ENCODE measurements around the gene EPN1. TPM values are rescaled to one million over a fixed set of nuclear protein-coding genes. Genes with fewer than 3 reads are reported as not detected.

Gene EPN1
- total and polyA plus RNA-seq, 2 of the 8 experiments (the other 6 are each of a cell fraction or from before 2014, with no cell fraction given), result 49.6 to 200 TPM

DNA sequence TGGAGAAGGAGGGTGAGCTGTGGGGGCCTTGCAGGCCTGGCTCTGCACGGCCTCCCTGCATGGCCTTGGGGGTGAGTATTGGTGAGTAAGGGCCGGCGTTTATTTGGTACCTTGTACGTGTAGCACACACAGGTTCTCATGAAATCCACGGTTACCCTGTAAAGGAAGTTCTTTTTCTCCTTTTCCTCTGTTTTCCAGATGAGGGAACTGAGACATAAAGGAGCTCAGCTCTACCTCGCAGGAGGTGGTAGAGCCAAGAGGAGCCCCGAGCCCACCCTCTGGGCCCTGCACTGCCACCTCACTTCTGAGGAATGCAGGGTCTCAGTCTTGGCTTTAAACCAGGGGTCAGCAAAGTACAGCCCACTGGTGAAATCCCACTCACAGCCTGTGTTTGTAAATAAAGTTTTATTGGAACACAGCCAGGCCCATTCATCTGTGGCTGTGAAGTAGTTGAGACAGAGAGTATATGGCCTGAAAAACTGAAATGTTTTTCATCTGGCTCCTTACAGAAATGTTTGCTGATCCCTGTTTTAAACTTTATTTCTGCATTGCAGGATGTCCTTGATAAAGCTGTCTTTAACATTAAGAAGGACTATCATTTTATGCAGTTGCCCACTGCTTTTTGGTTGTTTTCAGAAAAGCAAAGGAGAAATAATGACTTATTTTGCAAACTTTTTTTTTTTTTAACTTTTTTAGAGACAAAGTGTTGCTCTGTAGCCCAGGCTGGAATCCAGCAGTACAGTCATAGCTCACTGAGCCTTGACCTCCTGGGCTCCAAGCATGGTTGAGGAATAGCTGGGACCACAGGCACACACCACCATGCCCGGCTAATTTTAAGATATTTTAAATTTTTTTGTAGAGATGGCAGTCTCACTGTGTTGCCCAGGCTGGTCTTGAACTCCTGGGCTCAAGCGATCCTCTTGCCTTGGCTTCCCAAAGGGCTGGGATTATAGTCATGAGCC lies 6.4 kb downstream of the EPN1 start:
- H4K91ac ChIP-seq (replicated peaks; ENCODE audit: insufficient read length, low read length), result no peak overlapping the region
- peaks cover 7 to 33% (median 26%) of the 10 kb centered on the region in 4 experiments; a peak in 7 of 8 replicates for H3K36me3 ChIP-seq (ENCODE audit: control insufficient read depth in 2 of 4, insufficient read depth in 4 of 4, low read length in 3 of 4)
- no peak overlapping the region for H2AK5ac ChIP-seq (ENCODE audit: low read depth, low read length)
- H3K9me3 ChIP-seq (ENCODE audit: insufficient read depth in 2 of 2, low read depth in 1 of 2, low read length in 1 of 2), result no peaks in the 10 kb centered on the region
- no peak overlapping the region for H3K23ac ChIP-seq (ENCODE audit: insufficient read length)
- no peak overlapping the region for H4K8ac ChIP-seq (ENCODE audit: extremely low read depth, insufficient read depth, low read length)
- H3K18ac ChIP-seq (ENCODE audit: extremely low read depth, low read length), result no peak overlapping the region
- H4K20me1 ChIP-seq (replicated peaks in 1 of 2; ENCODE audit: control insufficient read depth in 1 of 2, insufficient read depth in 2 of 2, low read length in 2 of 2), result peaks cover 11 to 35% of the 10 kb centered on the region in 2 experiments
- no peaks in the 10 kb centered on the region for H3K27me3 ChIP-seq (replicated peaks in 1 of 4; ENCODE audit: control insufficient read depth in 3 of 4, extremely low read depth in 1 of 4, insufficient read depth in 3 of 4, low read length in 3 of 4)
- DNase-seq (ENCODE audit: low read depth in 1 of 2, low spot score in 2 of 2), result no peak
- H2AFZ ChIP-seq (ENCODE audit: low read length), result no peak overlapping the region
- H2BK5ac ChIP-seq (ENCODE audit: low read depth, low read length), result no peak overlapping the region
- H3K9ac ChIP-seq (replicated peaks in 1 of 4; ENCODE audit: extremely low read depth in 1 of 4, low read depth in 3 of 4, low read length in 3 of 4), result no peak overlapping the region
- no peak overlapping the region for H3K56ac ChIP-seq (replicated peaks; ENCODE audit: insufficient read length, low read depth, low read length)
- H4K5ac ChIP-seq (ENCODE audit: insufficient read length, low read depth, low read length), result no peak overlapping the region
- H2BK15ac ChIP-seq (ENCODE audit: low read length), result no peak overlapping the region
- no peaks in the 10 kb centered on the region; a peak in 1 of 7 replicates for H3K4me1 ChIP-seq (replicated peaks in 1 of 4; ENCODE audit: control insufficient read depth in 3 of 4, insufficient read depth in 4 of 4, low read length in 3 of 4)
- H3K4me2 ChIP-seq (ENCODE audit: insufficient read depth in 1 of 2, low read depth in 2 of 2, low read length in 2 of 2), result no peak overlapping the region
- no peak overlapping the region for H3K4me3 ChIP-seq (ENCODE audit: extremely low read depth in 1 of 4, insufficient read depth in 2 of 4, low read depth in 3 of 4, low read length in 4 of 4)
- ChIA-PET CTCF (ENCODE audit: partially characterized antibody) (interaction anchor here (0.6 to 1.4 kb wide), 6 partner anchors 17 to 474 kb away, joined by 3 to 5 read pairs (median 3); no protein-coding TSS in a partner anchor), POLR2A (ENCODE audit: partially characterized antibody) (interaction anchor here (0.7 to 1.5 kb wide), 8 partner anchors 10 to 24 kb away, joined by 3 to 4 read pairs (median 3); no protein-coding TSS in a partner anchor)
- H3K79me2 ChIP-seq (ENCODE audit: control insufficient read depth in 1 of 2, insufficient read depth in 2 of 2, low read length in 2 of 2), result peaks cover 11 to 67% of the 10 kb centered on the region in 2 experiments
- FAIRE-seq, result no peak
- no peaks in the 10 kb centered on the region for H3K23me2 ChIP-seq (ENCODE audit: low read depth, low read length)
- H2BK20ac ChIP-seq (ENCODE audit: low read length), result no peak overlapping the region
- H2BK120ac ChIP-seq (replicated peaks; ENCODE audit: low read depth, low read length), result no peak overlapping the region
- H3K4ac ChIP-seq (replicated peaks; ENCODE audit: insufficient read length, low read depth, low read length), result no peak overlapping the region
- no peak overlapping the region for H3K14ac ChIP-seq (ENCODE audit: insufficient read length)
- H3K27ac ChIP-seq (ENCODE audit: low read depth, low read length), result no peak overlapping the region
- 91% methylated on average over 9 of the region's 9 CpGs; no CpG with 5 or more reads in 1 of the 2 experiments for WGBS, 2 experiments (ENCODE audit: extremely low coverage in 1 of 2, insufficient coverage in 1 of 2, insufficient read length in 1 of 2, insufficient replicate concordance in 2 of 2, low coverage in 1 of 2, low lambda C conversion rate in 2 of 2, missing lambda C conversion rate in 1 of 2)
- TF ChIP-seq CBX5 (IDR thresholded peaks at IDR 0.05; ENCODE audit: low read depth, low read length) (no peak), GABPA (IDR thresholded peaks at IDR 0.05; ENCODE audit: borderline replicate concordance, insufficient read depth, low read length) (no peak), BRCA1 (IDR thresholded peaks at IDR 0.05; ENCODE audit: low read depth, low read length) (no peak), SUZ12 (IDR thresholded peaks at IDR 0.05; ENCODE audit: low read length) (no peak), CTBP2 (IDR thresholded peaks at IDR 0.05; ENCODE audit: borderline replicate concordance, insufficient read depth, insufficient read length, low read length) (no peak), CBX8 (IDR thresholded peaks at IDR 0.05; ENCODE audit: borderline replicate concordance, low read depth, low read length) (no peak), KDM4A (IDR thresholded peaks at IDR 0.05; ENCODE audit: low read depth, low read length, severe bottlenecking) (no peak), POU5F1 (IDR thresholded peaks at IDR 0.05; ENCODE audit: low read depth, low read length) (no peak)
- peaks cover 18% of the 10 kb centered on the region for H3K79me1 ChIP-seq (ENCODE audit: low read depth, low read length)
- no peak overlapping the region for H2BK12ac ChIP-seq (ENCODE audit: low read depth, low read length)

Measured in H1 (cell line).